NCI-H345 treated with DMSO at 0.1 percent for 48 hours (cell line): ENCODE measurements around the gene THAP7.

Experiments used
- DNase-seq: peaks from one replicate; lab custom pipeline; 2025; ENCODE audit not compliant: unreplicated experiment; lab: John Stamatoyannopoulos, UW

Gene THAP7

GRCh38 chr22:20949698-20950183 is 52.2 kb downstream of the THAP7 start:
- DNase-seq: no peak
